NCI-H1092 (cell line): ENCODE results near the gene C1QTNF12.
A peak's percentile ranks its signal among the peaks of the same experiment; 100 is the strongest.

Experiments used
- DNase-seq: peaks from one replicate; lab custom pipeline; 2025; lab: John Stamatoyannopoulos, UW

Gene C1QTNF12, protein sequence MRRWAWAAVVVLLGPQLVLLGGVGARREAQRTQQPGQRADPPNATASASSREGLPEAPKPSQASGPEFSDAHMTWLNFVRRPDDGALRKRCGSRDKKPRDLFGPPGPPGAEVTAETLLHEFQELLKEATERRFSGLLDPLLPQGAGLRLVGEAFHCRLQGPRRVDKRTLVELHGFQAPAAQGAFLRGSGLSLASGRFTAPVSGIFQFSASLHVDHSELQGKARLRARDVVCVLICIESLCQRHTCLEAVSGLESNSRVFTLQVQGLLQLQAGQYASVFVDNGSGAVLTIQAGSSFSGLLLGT

GRCh38 chr1:1246577-1247340 is at the start of gene C1QTNF12:
Gene C1QTNF12 (minus strand): TSS chr1:1246722. CDS start chr1:1246690, 32 bp downstream.
- no peak for DNase-seq

DNA sequence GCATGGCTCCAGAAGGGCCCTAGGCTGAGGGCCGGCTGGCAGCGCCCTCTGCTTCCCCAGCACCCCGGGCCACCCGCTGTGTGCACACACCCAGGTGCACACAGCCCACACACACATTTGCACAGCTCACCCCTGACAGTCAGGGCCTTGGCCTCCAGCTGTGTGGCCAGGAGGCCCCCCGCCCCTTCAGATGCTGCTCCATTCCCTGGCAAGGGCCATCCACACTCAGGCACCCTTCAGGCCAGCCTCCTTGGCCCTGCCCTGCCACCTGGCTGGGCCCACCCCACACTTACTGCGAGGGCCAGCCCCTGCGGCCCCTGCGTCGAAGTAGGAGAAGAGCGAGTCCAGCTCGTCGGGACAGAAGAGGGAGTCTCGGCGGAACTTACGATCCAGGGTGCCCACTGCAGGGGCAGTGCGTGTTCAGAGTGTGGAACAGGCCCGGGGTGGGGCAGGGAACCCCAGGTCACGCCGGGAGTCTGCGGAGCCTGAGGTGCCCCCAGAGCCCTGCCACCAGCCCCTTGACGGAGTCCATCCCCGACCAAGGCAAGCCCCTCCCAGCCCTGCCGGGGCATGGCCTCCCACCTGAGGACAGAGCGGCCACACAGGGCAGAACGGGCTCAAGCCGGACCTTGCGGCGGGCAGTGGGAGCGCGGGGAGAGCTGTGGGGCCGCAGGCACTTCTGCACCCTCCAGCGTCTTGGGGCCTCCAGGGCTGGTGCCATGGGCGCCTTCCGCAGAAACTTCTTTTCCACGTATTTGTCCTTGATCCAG is 48.8 kb upstream of the C1QTNF12 start:
- no peak for DNase-seq

GRCh38 chr1:1294250-1294890 is 47.8 kb upstream of the C1QTNF12 start:
- no peak for DNase-seq

- no peak for DNase-seq
Measured at GRCh38 chr1:1293263-1294249, 47.0 kb upstream of the C1QTNF12 start.

DNA sequence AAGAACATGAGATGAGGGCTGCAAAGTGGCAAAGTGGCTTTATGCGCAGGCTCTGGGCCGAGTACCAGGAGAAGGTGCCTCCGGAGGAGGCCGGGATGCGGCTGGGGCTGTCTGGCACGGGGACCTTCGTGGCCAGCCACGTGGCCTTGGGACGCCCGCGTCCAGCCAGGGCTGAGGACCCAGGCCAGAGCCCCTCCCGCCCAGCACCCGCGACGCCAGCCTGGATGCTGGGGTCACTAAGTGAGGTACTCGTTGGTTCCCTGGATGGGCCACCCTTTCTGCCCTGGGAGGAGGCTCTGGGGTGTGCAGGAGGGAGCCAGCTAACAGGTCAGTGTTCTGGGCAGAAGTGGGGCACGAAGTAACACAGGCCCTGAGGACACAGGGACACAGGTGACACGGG is 46.3 kb upstream of the C1QTNF12 start:
- DNase-seq: no peak

DNA sequence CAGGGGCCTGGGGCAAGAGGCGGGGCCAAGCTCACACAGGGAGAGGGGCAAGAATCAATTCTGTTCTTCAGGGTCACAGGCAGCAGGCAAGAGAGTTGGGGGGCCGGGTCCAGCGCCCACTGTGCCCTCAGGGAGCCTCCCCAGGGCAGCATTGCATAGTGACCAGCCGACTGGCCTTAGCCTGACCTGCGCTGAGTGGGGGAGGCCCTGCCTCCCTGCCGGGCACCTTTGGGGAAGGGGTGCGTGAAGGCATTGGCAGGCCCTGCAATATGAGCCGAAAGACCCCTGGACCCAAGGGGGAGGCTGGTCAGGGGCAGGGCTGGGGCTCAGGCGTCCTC is 45.9 kb upstream of the C1QTNF12 start:
- DNase-seq: no peak

DNA sequence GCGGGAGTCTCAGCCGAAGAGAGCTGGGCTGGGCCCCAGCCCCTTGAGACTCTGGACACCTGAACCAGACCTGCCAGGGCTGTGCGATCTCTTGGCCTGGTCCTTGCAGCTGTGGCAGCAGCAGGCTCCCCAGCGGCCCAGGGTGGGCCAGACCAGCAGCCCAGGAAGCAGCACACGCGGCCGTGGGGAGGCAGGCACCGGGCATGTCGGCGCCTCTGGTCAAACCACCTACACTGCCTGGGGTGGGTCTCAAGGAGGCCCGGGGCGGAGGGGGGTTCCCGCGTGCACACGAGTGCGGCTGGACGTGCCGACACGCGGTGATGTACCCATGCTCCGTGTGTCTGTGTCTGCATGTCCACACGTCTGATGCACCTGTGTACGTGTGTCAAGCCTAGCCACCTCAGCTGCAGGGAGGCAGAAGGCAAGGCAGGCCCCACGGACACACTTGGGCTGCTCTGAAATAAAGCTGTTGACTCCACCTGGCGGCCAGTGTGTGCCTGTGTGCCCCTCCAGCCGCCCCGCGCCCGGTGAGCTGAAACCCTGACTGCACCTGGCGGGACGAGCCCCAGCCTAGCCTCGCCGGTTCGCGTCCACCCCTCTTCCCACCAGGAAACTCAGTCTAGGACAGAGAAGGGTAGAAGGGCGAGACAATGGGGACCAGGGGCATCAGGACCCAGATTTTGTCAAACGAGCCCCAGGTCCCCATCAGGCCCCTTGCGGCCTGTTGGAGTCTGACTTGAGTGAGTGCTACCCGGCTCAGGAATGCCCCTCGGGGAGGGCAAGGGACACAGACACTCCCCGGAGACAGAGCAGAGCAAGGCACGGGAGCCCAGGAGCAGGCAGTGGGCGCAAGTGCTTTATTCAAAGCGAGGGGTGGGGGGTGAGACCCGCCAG is 45.3 kb upstream of the C1QTNF12 start:
- peak; percentile 38 for DNase-seq

DNA sequence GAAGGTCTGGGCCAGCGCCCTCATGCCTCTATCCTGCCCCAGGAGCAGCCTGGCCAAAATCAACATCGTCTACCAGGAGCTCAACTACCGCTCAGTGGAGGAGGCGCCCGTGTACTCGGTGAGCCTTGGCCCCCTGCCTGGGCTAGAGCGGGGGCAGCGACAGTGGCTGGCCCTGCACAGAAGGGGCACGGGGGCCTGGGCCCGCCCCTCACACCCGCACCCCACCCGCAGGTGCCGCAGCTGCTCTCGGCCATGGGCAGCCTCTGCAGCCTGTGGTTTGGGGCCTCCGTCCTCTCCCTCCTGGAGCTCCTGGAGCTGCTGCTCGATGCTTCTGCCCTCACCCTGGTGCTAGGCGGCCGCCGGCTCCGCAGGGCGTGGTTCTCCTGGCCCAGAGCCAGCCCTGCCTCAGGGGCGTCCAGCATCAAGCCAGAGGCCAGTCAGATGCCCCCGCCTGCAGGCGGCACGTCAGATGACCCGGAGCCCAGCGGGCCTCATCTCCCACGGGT is 44.6 kb upstream of the C1QTNF12 start:
- DNase-seq: no peak

DNA sequence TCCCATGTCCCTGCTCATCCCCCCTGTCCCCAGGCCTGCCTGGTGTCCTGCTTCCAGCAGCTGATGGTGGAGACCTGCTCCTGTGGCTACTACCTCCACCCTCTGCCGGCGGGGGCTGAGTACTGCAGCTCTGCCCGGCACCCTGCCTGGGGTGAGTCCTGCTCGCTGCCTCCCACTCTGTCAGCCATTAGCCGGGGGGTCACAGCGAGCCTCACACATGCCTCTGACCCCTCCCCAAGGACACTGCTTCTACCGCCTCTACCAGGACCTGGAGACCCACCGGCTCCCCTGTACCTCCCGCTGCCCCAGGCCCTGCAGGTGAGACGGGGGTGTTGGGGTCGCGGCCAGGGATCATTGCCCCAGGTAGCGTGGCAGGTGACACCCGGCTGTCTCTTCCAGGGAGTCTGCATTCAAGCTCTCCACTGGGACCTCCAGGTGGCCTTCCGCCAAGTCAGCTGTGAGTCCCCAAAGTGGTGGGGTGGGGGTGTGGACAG is 43.8 kb upstream of the C1QTNF12 start:
- no peak for DNase-seq

DNA sequence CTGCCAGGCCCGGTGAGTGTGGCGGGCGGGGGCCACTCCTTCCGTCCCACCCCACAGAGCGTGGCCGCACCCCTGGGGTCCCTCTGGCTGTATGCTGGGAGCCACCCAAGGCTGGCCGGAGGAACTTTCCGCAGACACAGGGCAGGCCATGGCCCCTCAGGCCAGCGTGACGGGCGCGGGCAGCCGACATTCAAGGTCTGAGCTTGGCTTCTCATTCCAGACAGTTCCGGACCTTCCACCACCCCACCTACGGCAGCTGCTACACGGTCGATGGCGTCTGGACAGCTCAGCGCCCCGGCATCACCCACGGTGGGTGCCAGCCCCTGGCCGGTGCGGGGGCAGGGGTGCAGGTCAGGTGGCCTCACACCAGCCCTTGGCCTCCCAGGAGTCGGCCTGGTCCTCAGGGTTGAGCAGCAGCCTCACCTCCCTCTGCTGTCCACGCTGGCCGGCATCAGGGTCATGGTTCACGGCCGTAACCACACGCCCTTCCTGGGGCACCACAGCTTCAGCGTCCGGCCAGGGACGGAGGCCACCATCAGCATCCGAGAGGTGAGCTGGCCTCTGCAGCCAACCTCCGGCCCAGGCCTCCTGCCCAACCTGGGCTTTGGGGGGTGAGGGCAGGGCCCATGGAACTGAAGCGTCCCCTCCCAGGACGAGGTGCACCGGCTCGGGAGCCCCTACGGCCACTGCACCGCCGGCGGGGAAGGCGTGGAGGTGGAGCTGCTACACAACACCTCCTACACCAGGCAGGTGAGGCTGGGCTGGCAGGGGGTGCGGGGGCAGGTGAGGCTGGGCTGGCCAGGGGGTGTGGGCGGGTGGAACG is 41.0 kb upstream of the C1QTNF12 start:
- no peak for DNase-seq

GRCh38 chr1:1286313-1287261 is 40.1 kb upstream of the C1QTNF12 start:
- no peak for DNase-seq

GRCh38 chr1:1285611-1286311 is 39.2 kb upstream of the C1QTNF12 start:
- no peak for DNase-seq

GRCh38 chr1:1285102-1285571 is 38.6 kb upstream of the C1QTNF12 start:
- no peak for DNase-seq

DNA sequence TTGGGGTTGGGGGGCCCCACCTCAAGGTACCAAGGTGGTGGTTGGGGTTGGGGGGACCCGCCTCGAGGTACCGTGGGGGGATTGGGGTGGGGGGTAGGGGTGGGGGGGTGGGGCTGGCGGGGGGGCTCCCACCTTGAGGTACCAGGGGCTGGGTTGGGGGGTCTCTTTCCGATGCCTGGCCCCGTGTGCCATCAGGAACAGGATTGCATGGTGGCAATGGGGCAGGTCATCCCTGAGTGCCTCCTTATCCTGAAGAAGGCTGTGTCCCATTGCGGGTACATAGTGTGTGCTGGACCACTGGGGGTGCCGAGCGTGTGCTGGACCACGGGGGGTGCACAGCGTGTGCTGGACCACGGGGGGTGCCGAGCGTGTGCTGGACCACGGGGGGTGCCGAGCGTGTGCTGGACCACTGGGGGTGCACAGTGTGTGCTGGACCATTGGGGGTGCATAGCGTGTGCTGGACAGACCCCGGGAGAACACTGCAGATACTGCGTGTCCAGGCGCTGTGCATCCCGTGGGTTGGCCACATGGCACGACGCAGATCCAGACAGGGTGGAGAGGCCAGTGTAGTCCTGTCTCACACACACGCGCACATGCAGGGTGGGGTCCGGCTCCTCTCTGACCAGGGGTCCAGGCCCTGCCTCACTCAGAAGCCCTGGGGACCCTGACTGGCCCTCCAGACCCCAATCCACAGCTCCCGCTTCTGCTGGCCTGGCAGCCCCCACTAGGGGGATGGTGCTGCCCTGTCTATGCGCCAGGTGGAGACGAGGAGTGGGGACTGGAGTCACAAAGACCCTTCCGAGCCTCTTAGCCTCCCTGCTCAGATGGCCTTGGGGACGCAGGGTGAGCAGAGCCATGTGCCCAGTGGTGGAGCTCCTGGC is 37.9 kb upstream of the C1QTNF12 start:
- no peak for DNase-seq

DNA sequence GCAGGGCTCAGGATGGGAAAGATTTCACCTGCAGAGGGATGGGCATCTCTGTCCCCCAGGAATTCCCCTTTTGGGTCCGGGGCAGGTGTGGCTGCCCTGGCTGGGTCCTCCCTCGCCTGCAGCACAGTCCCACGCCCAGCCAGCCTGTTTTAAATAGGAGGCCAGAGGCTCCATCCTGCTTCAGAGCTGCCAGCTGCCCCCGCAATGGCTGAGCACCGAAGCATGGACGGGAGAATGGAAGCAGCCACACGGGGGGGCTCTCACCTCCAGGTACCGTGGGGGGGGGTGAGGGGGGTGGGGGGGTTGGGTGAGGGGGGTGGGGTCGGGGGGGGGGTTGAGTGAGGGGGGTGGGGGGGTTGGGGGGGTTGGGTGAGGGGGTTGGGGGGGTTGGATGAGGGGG is 37.3 kb upstream of the C1QTNF12 start:
- DNase-seq: no peak

GRCh38 chr1:1282998-1283397 is 36.5 kb upstream of the C1QTNF12 start:
- DNase-seq: no peak
